NAMALWA (cell line): ENCODE measurements around the gene HOXB6.

Experiments used
- DNase-seq: peaks from one replicate; pipeline ENCODE4 v3.0.0-alpha.2; 2015; ENCODE audit warnings: low spot score

The HOXB6 gene

DNA sequence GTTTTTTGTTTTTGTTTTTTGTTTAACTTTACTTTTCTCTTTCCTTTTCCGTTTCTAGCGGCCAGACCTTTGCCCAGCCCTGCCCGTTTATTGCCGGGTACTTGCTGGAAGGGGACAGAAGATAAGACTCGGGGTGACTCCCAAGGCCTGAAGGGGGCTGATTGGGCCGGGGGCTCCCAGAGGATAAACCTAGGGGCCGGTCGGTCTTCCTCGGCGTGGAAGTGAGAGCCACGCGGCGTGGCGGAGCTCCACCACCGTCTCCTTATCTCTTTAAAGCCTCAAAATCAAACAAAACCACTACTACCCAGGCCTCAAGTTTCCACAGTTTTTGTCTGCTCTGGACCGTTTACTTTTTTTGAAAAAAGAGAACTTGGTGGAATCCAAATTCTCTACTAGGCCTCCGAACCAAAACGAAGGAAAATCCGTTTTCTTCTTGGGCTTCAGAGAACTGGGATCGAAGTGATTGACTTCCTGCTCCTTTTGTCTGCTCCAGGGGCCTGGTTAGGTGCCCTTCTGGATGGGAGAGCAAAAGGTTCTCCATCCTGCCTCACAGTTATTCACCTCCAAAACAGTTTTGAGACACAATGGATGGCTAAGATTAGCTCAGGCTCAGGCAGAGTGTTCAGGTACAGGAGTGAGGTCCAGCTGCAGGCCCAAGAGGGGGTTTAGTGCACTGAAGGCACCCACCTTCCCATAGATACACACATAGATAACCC is 29.9 kb upstream of the HOXB6 start:
- DNase-seq = no peak

DNA sequence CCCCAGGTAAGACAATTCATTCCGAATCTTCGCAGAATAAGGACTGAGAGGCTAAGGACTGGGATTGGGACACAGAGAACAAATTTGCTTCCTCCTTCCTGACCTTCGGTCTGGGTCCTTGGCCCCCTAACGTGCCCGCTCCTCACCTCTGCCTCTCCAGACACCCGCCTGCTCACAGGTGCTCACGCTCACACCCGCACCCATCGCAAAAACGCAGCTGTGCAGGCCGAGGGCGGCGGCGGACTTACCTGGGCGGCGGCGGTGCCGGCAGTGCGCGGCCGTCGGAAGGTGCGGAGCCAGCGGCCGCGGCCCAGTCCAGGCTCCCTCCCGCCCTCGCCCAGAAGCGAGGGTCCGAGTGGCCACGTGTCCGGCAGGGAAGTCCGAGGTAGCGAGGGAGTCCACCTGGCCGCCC is 28.5 kb upstream of the HOXB6 start:
- DNase-seq = no peak

DNA sequence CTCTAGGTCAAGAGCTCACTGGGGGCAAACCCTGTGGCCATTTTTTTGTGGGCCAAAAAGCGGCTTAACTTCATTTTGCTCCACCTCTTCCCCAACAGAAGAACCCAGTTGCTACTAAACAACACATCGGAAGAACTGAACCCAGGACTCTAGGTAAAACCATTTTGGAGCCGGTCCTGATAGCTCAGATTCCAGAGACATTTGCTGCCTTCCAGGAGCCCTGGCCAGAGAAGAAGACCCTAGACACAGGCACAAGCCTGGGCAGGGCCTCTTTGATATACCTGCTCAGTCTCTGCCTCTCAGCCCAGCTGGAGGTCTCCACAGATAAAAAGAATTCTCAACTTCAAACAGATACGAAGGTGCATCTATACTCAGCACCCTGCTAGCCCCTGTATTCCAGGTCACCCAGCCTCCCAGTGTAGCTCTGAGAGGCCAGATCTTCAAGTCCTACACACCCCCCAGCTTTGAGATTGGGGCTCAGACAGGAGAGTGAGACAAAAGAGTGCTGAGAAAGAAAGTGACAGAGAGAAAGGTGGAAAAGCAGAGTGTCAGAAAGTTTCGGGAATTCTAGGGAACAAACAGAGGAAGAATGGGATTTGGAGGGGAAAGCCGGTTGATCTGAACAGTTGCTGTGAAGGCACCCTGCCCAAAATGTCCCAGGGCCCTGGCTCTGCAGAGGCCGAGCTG is 27.9 kb upstream of the HOXB6 start:
- no peak for DNase-seq

DNA sequence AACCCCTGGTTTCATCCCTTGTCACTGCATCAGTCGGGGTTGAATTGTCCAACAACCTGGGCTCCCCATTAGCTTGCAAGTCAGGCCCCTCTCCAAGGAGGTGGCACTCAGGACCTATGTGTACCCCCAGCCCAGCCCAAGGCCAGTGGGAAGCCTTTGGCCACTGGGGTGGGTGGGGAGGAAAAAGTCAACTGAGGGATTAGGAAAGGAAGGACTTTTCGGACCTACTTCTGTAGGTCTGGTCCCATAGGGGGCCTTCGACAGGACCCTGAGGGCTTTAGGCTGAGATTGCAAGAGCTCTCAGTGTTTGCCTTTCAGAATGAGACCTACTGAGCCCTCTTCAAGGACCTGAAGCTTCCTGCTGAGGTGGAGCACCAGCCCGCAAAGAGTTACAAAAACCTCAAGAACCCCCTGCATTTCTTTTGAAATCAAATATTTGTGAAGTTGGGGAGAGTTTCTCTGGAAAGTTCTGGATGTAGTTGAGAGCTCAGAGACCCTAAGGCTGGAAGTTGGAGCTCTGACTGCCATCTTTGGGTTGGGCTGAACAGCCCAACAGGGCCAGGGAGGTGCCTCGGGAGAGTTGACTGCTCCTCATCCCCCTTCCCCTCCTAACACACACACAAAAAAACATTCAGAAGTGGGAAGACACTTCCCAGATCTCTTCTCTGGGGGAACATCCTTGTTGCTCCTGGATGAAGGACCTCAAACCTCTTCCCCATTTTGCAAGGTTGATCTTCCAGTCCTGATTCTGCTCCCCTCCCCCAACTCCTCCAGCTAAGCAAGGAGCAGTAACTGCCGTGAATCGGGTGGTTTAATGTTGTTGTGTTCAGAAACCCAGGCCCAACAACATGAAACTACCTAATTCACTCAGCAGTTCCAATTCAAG is 27.1 kb upstream of the HOXB6 start:
- no peak for DNase-seq

DNA sequence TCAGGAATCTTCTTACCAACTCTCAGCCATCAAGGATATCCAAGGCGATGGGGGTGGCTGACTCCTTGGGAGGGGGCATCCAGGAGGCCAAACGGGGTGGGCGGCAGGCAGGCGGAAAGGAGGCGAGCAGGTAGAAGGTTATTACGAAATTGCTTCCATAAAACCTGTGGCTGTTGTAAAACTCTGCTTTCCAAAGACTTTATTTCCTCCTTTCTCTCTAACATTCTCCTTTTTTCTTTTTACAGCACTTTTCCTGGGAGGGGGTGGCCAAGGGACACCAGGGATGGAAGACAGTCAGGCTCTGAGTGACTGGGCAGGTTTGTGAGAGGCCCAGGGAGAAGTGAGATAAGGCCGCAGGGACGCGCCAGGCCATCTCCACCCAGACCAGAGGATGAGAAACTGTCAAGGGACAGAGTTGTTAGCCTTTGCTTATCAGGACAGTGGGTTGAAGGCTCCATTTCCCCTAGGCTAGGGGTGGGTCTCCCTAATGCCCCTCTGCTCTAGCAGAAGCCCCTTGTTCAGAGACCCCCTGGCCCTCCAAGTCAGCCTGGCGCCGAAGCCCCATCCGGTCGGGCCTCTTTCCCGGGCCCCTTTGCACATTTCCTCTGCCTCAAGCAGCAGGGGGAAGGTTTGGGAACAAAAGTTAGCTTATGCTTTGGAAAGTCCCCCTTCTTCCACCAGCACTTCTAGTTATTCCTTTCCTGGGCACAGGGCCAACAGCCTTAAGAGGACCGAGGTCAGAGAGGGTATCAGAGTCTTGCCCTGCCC is 26.3 kb upstream of the HOXB6 start:
- DNase-seq = no peak

DNA sequence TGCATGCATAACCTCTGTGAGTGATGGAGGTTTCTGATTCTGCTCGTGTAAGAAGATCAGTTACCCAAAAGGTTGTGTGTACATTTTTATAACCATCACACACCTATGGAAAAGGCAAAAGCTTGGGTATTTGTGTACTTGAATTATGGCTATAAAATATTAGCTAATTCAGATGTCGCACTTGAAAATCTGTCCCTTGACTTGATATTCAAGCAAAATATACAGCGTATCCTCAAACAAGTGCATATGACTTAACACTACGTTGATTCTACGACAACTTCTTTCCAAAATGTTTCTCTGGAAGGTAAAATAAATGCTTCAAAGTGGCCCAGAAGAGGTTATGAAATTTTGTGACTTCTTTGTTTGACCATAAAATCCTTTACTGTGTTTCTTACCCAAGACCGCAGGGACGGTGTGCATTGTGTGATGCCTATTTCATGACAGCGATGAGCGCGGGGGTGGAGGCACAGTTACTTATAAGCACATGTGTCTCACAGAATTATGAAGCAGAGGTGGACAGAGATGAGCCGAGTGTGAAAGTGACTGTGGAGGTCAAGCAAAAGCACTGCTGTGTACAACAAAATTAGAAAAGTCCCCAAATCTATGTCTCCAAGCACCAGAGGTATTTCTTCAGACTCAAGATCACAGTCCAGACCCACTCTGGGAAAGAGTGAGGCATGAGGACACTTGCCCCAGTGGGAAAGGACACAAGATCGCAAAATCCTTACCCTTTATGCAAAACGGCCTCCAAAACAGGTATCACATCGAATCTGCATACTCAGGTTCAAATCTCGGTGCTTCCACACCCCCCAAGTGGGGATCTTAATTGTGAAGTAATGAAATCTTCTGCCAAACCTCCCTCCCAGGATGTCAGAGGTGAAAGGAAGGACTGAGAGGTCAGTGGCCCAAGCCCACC is 25.5 kb upstream of the HOXB6 start:
- no peak for DNase-seq

DNA sequence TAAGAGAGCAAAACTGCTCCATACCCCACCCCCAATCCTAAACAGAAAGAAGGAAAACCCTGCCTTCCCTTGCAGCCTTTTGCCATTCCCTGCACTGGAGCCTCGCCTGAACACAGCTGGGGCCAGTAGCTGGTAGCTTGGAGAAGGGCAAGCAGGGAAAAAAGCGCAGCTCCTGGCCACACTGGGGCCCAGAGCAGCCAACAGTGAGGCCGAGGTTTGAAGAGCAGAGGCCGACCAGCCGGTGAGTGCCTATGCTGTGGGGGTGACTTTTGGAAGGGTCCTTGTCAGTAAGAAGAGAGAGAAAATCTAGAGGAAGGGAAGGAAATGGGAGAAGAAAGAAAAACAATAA is 24.6 kb upstream of the HOXB6 start:
- DNase-seq = no peak

DNA sequence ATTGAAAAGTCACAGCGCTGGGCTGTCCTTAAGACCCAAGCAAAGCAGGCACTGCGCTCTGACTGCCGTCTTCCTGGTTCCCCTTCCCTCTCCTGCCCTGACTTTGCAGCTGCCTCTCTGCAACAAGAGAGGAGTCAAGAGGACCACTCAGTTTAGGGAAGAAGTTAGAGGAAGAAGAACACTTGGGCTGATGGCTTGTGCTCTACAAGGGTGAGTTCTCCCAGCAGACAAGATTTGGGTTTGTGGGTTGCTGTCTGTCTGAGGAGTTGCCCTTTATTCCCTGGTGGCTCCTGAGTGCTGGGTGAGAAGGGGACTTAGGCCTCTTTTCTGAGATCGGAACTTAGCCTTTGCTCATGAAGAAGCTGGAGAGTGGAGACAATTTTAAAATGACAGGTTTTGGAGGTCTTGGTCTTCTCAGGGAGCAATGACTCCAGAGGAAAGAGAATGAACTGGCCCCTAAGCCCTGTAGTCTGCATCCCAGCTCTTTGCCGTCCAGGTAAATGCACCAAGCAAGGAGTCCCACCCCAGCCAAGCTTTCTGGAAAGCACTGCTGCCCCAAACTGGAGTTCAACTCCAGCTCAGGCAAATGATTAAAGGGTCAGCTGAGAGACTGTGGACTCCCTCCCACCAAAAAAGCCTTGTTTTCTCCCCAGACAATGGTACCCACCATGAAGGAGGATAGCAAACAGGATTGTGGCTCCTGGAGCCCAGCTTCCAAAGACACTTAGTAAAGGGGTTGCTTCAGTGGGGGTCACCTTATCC is 24.0 kb upstream of the HOXB6 start:
- DNase-seq = no peak

DNA sequence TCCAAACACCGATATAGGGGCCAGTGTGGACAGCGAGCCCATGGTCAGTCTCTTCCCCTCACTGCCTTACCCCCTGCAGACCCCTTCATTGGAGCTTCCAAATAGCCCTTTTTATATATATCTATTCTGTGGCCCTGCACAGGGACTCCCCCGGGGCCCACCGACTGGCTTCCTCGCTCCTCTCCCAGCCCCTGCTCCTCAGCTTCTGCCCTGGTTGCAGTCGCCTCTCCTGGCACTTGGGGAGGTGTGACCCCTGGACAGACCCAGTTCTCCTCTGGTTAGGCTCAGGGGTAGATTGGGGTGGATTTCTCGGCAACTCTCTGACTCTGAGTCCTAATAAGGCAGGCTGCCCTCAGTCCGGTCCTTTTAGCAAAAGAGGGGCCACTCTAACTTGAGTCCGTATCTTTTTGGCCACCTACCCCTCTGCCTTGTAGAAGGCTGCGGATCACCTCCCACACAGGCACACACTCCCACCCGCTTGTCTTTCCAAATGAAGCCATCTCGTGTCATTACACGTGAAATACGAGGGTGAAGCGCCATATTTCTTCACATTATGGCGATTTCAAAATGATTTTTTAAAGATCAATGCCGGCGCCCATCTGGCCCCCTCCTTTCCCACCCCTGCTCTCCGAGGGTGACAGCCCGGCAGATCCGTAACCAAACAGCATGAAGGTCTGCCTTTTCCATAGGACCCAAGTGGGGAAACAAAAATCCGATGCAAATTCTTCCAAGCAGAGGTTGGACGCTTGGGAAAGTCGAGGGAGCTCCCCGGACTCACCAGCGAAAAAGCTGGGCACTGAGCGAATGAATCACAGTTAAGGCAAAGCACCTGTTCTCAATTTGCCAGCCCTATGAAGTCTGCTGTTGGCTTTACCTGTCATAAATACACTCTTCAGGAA is 23.1 kb upstream of the HOXB6 start:
- no peak for DNase-seq

DNA sequence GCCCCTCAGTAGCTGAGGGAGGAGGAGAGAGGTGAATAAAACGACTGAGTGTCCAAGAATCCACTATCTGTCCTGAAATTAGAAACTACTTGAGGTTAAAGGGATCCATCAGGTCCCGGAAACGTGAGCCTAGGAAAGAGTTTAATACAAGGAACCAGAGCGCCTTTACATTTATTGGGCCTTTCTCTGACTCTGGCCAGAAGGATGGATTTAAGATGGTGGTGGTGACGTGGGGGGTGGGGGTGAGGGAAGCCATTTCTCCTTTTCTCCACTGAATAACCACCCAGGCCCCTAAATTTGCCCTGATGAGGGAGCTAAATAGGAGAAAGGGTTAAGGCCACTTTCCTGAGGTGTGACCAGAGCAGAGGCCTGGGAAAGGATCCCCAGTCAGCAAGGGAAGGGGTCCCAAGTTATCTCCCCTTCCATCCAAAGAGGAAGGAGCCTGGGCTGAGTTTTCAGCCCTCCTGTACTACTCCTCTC is 22.4 kb upstream of the HOXB6 start:
- no peak for DNase-seq

DNA sequence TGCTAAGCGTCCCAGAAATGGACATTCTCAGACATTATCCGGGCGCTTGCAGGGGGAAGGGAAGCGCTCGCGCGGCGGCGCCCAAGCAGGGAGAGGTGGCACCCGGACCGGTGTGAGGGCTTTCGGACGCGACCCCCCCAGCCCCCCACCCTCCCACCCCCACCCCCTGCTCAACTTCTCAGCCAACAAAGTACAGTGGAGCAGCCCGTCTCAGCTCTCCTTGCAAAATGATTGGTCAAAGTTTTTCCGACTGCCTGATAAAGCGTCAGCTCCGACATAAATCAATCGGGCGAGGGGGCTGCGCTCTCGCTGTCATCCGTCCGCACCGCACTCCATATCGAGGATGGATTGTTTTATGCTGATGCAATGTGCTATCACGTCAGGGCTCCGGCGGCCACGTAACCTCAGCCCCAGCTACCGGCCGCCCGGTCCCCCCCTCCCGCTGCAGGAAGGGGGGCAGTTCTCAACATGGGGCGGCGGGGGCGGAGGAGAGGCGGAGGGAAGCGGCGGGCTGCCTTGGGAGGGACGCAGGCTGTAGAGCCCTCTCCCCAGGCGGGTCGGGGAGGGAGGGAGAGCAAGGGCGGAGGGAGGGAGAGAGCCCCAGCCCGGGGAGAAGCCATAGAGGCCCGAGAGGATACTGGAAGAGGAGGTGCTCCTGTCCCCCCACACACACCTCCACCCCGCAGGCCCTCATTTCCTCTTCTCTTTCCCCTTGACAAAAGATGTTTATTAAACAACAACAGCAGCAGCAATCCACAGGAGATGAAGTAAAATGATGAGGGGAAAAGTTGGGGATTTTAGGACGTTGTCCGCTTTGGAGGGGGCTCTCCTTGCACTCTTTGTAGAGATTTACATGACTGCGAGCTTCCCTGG is 21.7 kb upstream of the HOXB6 start, which contains the start of gene HOXB9:
Gene HOXB9, minus strand, starts transcription at position 114 of the 873 bp plus-strand sequence. Its CDS starts 89 bp downstream, at position 25.
- DNase-seq = no peak

DNA sequence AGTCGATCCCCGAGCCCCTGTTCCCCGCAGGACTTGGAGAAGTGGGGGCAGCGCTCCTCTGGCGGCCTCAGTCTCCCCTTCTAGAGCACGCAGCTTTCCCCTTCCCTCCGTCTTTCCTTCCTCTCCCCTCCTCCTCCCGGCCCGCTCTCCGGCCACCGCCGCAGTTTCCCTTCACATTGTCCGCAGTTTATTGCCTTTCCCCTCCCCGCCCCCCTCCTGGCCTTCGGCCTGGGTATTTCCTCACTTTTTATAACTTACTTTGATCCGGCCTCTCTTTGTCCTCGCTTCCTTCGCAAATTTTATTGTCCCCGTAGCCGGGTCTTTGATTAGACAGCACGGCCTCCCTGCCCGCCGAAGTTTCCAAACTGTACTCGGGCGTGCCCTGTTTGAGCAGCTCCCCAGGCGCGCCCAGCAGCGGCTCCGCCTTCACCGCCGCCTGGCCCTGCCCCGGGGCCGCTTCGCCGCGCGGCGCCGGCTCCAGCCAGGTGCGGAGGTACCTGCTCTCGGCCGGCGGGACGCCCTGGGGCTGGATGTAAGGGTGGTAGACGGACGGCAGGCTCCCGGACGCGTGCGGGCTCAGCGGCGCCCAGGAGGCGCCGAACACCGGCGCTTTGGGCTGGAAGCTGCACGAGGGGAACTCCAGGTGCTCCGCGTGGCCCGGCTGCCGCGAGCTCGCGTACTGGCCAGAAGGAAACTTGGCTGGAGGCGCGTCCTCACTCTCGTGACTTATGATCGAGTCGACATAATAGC is 20.9 kb upstream of the HOXB6 start:
- DNase-seq = no peak

DNA sequence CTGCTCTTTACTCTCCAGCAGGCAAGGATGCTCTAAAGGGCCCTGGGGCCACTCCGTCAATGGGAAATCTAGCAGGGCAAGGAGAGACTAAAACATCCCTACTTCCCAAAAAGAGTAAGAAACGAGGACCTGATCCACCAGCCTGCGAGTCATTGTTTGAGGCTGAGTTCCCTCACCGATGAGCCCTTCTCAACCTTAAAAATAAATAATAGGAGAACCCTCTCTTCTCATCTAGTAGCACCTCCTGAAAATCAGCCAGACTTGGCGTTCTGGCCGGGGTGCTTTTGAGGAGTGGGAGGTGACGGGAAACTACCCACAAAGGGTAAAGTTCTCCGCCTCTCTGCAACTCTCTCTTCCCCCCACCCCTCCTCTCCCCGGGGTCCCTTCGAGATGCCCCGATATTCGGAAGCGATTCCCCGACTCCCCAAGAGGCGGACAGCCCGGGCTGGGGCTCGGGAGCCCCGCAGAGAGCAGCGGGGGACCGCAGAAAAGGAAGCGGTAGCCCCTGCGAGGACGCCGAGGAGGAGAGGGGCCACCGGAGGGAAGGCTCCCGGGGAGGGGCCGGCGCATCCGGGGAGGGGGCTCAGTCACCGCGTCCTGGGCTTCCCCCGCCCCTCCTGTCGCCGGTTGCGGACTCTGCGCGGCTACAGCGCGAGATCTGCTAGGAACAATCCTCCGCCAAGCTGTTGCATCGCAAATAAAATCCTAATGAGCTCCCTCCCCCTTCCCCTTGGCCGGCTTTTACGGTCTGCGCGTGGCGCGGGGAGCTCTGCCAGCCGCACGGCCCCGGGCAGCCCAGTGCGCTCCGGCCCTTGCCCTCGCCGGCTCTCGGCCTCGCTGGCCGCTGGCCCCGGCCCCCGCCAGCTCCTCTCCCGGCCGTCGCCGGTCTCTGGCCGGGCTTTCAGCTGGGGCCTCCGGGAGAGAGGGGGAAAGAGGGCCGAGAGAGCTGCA is 20.0 kb upstream of the HOXB6 start:
- no peak for DNase-seq

DNA sequence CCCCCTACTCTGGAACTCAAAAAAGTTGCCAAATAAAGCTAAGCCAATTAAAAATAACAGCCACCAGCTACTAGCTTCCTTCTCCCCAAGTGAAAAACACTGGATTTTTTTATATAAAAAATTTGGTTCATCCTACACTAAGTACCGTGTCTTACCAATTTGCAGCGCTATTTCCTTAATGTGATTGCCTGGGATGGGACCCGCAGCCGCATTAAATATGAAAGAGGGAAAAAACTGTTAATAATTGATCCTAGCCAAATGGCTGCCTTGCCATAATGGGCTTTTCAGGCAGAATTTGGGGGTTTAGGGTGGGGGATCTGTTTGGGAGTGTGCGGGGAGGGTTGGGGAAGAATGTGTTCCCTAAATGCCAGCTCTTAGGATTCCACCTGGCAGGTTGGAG is 19.3 kb upstream of the HOXB6 start:
- no peak for DNase-seq

DNA sequence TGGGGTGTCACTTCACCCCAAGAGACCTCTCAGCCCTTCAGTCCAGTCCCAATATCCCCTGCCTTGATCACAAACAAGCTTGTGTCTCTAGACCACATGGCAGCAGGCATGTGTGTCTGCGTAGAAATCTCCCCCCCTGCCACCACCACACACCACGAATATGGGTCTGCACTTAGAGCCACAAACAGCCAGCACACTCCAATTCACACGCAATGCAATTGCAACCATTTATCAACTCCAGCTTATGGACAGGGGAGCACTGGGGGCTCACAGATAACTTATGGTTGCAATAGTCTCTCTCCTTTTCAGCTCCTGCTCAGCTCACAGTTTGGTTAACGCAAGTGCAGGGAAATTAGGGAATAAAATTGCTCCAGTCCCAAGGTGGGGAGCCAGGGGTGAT is 18.8 kb upstream of the HOXB6 start:
- no peak for DNase-seq

DNA sequence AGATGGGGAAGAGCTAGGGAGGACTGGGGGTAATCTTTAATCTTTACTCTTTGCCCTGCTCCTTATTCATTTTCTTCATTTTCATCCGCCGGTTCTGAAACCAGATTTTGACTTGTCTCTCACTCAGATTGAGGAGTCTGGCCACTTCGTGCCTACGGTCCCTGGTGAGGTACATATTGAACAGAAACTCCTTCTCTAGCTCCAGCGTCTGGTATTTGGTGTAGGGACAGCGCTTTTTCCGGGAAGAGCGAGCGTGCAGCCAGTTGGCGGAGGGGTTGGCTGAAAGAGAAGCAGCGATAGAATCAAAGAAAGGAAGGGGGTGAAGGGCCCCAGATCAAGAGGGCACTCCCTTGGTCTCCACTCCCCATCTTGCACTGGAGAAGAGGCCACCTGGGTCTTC is 18.1 kb upstream of the HOXB6 start:
- no peak for DNase-seq
